Glutamatergic neuron (in vitro differentiated cells): ENCODE measurements around the gene NAA30. TPM values are rescaled to one million over a fixed set of nuclear protein-coding genes. Genes with fewer than 3 reads are reported as not detected.
A peak's percentile ranks its signal among the peaks of the same experiment; 100 is the strongest.
"Not testable (repeated sequence)": the region's sequence is repeated elsewhere in the genome, so short reads cannot be mapped to it uniquely, and the experiment has no call there.

Experiments used
- DNase-seq: peaks from one replicate; pipeline ENCODE4 v3.0.0; 2022
- H3K27ac Mint-ChIP-seq: one replicate; pipeline ENCODE4 v1.8.0; 2020; ENCODE audit warnings: mild to moderate bottlenecking, mixed read lengths, inconsistent platforms; ENCODE audit not compliant: unreplicated experiment
- H3K27me3 Mint-ChIP-seq: one replicate; pipeline ENCODE4 v1.8.0; 2020; ENCODE audit warnings: mild to moderate bottlenecking, moderate library complexity, mixed read lengths, inconsistent platforms; ENCODE audit not compliant: unreplicated experiment
- H3K36me3 Mint-ChIP-seq: one replicate; pipeline ENCODE4 v1.8.0; 2020; ENCODE audit warnings: mild to moderate bottlenecking, mixed read lengths, inconsistent platforms; ENCODE audit not compliant: unreplicated experiment
- H3K4me1 Mint-ChIP-seq: one replicate; pipeline ENCODE4 v1.8.0; 2020; ENCODE audit warnings: mild to moderate bottlenecking, low read depth, mixed read lengths, inconsistent platforms; ENCODE audit not compliant: unreplicated experiment
- H3K4me3 Mint-ChIP-seq: one replicate; pipeline ENCODE4 v1.8.0; 2020; ENCODE audit warnings: mild to moderate bottlenecking, mixed read lengths, inconsistent platforms; ENCODE audit not compliant: unreplicated experiment
- H3K9me3 Mint-ChIP-seq: one replicate; pipeline ENCODE4 v1.8.0; 2020; ENCODE audit warnings: mild to moderate bottlenecking, moderate library complexity, mixed read lengths, inconsistent platforms; ENCODE audit not compliant: unreplicated experiment
- CTCF ChIP-seq: fragments of 200-600 bp; sonication (generic); IDR thresholded peaks from one replicate; pipeline ENCODE4 v1.5.0; 2021; ENCODE audit not compliant: partially characterized antibody, unreplicated experiment
- long read RNA-seq: library from polyadenylated mRNA; unstranded; transcript quantifications from one replicate; pipeline ENCODE4 v2.0.0, GENCODE V29; 2020; ENCODE audit not compliant: unreplicated experiment
- total RNA-seq: library from RNA; stranded (reverse); fragmentation: NEBNext Ultra II Directional; extraction: Animal tissue kit (Norgen Biotek cat#: 25700); gene quantifications from one replicate; pipeline ENCODE4 v1.2.1, GENCODE V29; 2021; ENCODE audit not compliant: unreplicated experiment

Gene NAA30
- total RNA-seq: 21.4 TPM
- long read RNA-seq, partial matches to known transcripts: 3 of 3 reads
- long read RNA-seq, other reads (novel, unspliced or antisense): 0 of 3 reads

DNA sequence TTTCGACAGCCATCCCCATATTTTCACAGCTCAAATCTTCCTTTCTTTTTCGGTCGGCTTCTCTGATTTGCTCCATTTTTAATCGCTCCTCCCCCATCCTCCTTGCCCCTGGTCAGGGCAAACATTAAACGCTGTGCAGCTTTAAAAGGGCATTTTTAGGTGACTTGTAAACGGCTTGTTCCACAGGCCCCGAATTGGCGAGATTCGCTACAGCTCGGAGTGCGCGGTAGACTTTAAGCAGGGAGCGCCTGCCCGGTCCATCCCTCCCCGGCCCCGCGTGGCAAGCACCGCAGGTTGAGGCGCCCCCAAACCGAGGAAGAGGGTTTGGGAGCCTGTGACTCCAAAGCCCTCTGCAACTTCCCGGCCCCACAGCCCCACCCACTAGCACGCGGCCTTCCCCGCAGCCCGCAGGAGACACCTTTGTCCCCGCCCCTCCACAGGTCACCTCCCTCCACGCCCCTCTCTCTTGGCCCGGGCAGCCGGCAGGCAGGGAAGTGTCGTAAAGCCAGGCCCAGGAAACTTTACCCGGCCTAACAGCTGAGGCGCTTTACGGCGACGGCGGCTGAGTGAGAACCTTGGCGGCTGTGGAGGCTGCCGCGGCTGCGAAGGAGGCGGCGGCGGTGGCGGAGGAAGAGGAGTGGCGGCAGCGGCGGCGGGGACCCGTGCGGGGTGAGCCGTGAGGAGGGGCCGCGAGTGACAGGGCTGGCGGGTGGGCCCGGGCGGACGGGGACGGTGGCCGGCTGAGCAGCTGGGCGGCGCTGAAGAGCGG, at the start of gene NAA30:
TSS of gene NAA30 (plus strand) at position 550 of the 769 bp plus-strand sequence. CDS start 372 bp downstream, outside the sequence.
- no peaks in the 10 kb centered on the region for H3K36me3 Mint-ChIP-seq
- H3K9me3 Mint-ChIP-seq: peaks cover 8% of the 10 kb centered on the region
- H3K4me1 Mint-ChIP-seq: peaks cover 14% of the 10 kb centered on the region
- no peak for TF ChIP-seq CTCF
- no peaks in the 10 kb centered on the region for H3K27me3 Mint-ChIP-seq
- H3K27ac Mint-ChIP-seq: peak within 1 kb of the TSS; percentile 84
- DNase-seq: peak; percentile 96
- peak within 1 kb of the TSS; percentile 95 for H3K4me3 Mint-ChIP-seq

DNA sequence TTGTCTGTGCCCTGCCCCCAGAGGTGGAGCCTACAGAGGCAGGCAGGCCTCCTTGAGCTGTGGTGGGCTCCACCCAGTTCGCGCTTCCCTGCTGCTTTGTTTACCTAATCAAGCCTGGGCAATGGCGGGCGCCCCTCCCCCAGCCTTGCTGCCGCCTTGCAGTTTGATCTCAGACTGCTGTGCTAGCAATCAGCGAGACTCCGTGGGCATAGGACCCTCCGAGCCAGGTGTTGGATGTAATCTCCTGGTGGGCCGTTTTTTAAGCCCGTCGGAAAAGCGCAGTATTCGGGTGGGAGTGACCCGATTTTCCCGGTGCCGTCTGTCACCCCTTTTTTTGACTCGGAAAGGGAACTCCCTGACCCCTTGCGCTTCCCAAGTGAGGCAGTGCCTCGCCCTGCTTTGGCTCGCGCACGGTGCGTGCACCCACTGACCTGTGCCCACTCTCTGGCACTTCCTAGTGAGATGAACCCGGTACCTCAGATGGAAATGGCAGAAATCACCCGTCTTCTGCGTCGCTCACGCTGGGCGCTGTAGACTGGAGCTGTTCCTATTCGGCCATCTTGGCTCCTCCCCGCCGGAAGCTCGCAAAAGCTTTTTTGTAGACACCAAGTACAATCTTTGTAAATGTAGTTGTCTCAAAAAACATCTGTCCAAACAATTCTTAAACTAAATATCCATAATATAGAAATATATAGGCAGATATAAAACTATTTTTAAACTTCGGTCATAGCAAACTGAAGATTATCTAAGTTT, 46.7 kb upstream of the NAA30 start:
- not testable (repeated sequence) for H3K9me3 Mint-ChIP-seq, H3K4me3 Mint-ChIP-seq, H3K27me3 Mint-ChIP-seq, DNase-seq, H3K36me3 Mint-ChIP-seq
- Mint-ChIP-seq H3K4me1 (peaks cover 17% of the 10 kb centered on the region), H3K27ac (peak overlapping the region; percentile 66)

DNA sequence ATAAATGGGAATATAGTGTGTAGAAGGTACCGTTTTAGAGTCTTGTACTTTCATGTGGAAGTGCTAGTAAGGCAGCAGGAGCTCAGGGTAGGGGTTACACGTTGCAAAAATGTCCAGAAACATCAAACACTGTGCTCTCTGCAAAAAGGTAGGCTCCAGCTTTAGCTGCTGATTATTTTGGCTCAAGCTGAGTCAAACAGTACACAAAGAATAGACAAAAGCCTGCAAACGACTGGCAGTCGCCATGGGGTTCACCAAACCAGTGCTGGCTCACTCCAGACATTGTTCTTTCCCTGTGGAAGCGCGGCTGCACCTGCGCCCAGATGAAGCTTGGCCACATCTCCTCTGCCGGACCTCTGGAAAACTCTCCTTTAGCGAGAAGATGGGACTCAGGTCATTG, 45.3 kb upstream of the NAA30 start:
- H3K36me3 Mint-ChIP-seq: no peaks in the 10 kb centered on the region
- peak overlapping the region; percentile 58 for H3K4me3 Mint-ChIP-seq
- peak; percentile 33 for DNase-seq
- no peaks in the 10 kb centered on the region for H3K27me3 Mint-ChIP-seq
- peaks cover 4% of the 10 kb centered on the region for H3K9me3 Mint-ChIP-seq
- H3K4me1 Mint-ChIP-seq: peaks cover 17% of the 10 kb centered on the region
- TF ChIP-seq CTCF: no peak
- peak overlapping the region; percentile 92 for H3K27ac Mint-ChIP-seq

DNA sequence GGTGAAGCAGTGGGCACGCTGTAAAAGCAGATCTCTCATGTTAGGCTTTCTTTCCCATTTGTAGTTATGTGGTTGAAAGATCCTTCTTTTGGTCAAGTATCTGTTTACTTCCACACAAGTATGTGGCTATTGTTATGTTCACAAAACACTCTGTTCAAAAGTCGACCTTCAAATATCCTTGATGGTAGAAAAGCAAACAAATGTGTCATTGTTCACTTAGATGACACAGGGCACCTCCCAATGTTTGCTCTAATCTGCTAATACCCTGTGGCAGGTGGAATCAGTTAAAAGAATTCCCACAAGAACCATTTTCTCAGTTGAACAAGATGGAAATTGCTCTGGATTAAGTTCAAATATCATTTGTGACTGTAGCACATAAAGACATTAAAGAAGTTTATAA, 43.6 kb upstream of the NAA30 start:
- no peaks in the 10 kb centered on the region for H3K36me3 Mint-ChIP-seq
- no peak for TF ChIP-seq CTCF
- peaks cover 4% of the 10 kb centered on the region for H3K9me3 Mint-ChIP-seq
- H3K4me1 Mint-ChIP-seq: peaks cover 17% of the 10 kb centered on the region
- no peak overlapping the region for H3K4me3 Mint-ChIP-seq
- no peaks in the 10 kb centered on the region for H3K27me3 Mint-ChIP-seq
- DNase-seq: no peak
- peak overlapping the region; percentile 5 for H3K27ac Mint-ChIP-seq

- Mint-ChIP-seq H3K4me3 (peak overlapping the region; percentile 45), H3K4me1 (peaks cover 11% of the 10 kb centered on the region), H3K27me3 (peaks cover 4% of the 10 kb centered on the region), H3K9me3 (no peaks in the 10 kb centered on the region), H3K36me3 (no peaks in the 10 kb centered on the region), H3K27ac (peak overlapping the region; percentile 96)
- DNase-seq: peak; percentile 56
- no peak for TF ChIP-seq CTCF
Observed at GRCh38 chr14:57352396-57353170, 37.8 kb upstream of the NAA30 start.
